Measurements from ENCODE around the gene KRTAP6-2. TPM values are rescaled to one million over a fixed set of nuclear protein-coding genes. Genes with fewer than 3 reads are reported as not detected.

KRTAP6-2 gene
- polyA plus RNA-seq, 1 of the 3 experiments (the other 2 are of a cell fraction), result not detected

- Histone ChIP-seq H3K36me3 (replicated peaks in 1 of 2; ENCODE audit: control insufficient read depth in 1 of 2, insufficient read depth in 2 of 2, low read length in 1 of 2) (no peaks in the 10 kb centered on the region), H2AFZ (ENCODE audit: low read depth) (no peak within 1 kb of the TSS), H3K9me3 (no peaks in the 10 kb centered on the region), H3K4me3 (ENCODE audit: low read depth in 2 of 2, low read length in 1 of 2) (no peak within 1 kb of the TSS), H4K20me1 (ENCODE audit: insufficient read depth) (no peaks in the 10 kb centered on the region), H3K4me1 (ENCODE audit: control insufficient read depth in 1 of 2, insufficient read depth in 2 of 2, low read depth in 1 of 2, low read length in 1 of 2) (no peaks in the 10 kb centered on the region), H3K27me3 (ENCODE audit: insufficient read depth) (no peaks in the 10 kb centered on the region), H3K9ac (no peak within 1 kb of the TSS), H3K79me2 (ENCODE audit: insufficient read depth) (no peaks in the 10 kb centered on the region), H3K4me2 (no peak within 1 kb of the TSS), H3K9me2 (no peaks in the 10 kb centered on the region), H3F3A (replicated peaks; ENCODE audit: insufficient read depth) (no peaks in the 10 kb centered on the region), H3K27ac (ENCODE audit: low read depth in 2 of 2, low read length in 1 of 2) (no peak within 1 kb of the TSS)
- TF ChIP-seq ZBTB33 (IDR thresholded peaks at IDR 0.05; ENCODE audit: borderline replicate concordance, low read depth) (no peak), FOXJ3 (CRISPR knock-in tag; IDR thresholded peaks at IDR 0.05) (no peak), RXRA (IDR thresholded peaks at IDR 0.05; ENCODE audit: borderline replicate concordance, low read depth) (no peak), CTCF (IDR thresholded peaks at IDR 0.05) (no peak), MEF2A (IDR thresholded peaks at IDR 0.05; ENCODE audit: borderline replicate concordance, low read depth) (no peak), RCOR1 (IDR thresholded peaks at IDR 0.05; ENCODE audit: low read length) (no peak), ELF1 (IDR thresholded peaks at IDR 0.05) (no peak), IRF3 (IDR thresholded peaks at IDR 0.05; ENCODE audit: low read depth, low read length) (no peak), MXI1 (IDR thresholded peaks at IDR 0.05; ENCODE audit: low read depth, low read length) (no peak), RAD21 (IDR thresholded peaks at IDR 0.05; ENCODE audit: low read length) (no peak), TCF12 (IDR thresholded peaks at IDR 0.05) (no peak), TAF1 (IDR thresholded peaks at IDR 0.05; ENCODE audit: borderline replicate concordance, low read depth, low read length) (no peak)
- no peak for DNase-seq
- POLR2A ChIA-PET, result no interaction called here
- 20% methylated on average over 2 of the region's 2 CpGs for WGBS (ENCODE audit: low lambda C conversion rate)
- CTCF ChIA-PET, result no interaction called here
Observed at GRCh38 chr21:30616125-30616524, 17.4 kb upstream of the KRTAP6-2 start, which contains the start of gene KRTAP20-1. Gene KRTAP20-1, plus strand, starts transcription at chr21:30616425. Its CDS starts 30 bp downstream, at chr21:30616455.

GRCh38 chr21:30615199-30615598, 16.5 kb upstream of the KRTAP6-2 start:
- H3K27me3 ChIP-seq (ENCODE audit: insufficient read depth), result no peaks in the 10 kb centered on the region
- H3K4me1 ChIP-seq (ENCODE audit: control insufficient read depth in 1 of 2, insufficient read depth in 2 of 2, low read depth in 1 of 2, low read length in 1 of 2), result no peaks in the 10 kb centered on the region
- DNase-seq, result no peak
- POLR2A ChIA-PET, result no interaction called here
- CTCF ChIA-PET, result no interaction called here
- no peaks in the 10 kb centered on the region for H3K79me2 ChIP-seq (ENCODE audit: insufficient read depth)
- H4K20me1 ChIP-seq (ENCODE audit: insufficient read depth), result no peaks in the 10 kb centered on the region
- TF ChIP-seq CHD2 (IDR thresholded peaks at IDR 0.05; ENCODE audit: low read length, partially characterized antibody), result no peak
- no peak overlapping the region for H3K9ac ChIP-seq
- H3K27ac ChIP-seq (ENCODE audit: low read depth in 2 of 2, low read length in 1 of 2), result no peak overlapping the region
- no peaks in the 10 kb centered on the region for H3K9me2 ChIP-seq
- no peak overlapping the region for H3K4me3 ChIP-seq (ENCODE audit: low read depth in 2 of 2, low read length in 1 of 2)
- no peaks in the 10 kb centered on the region for H3K9me3 ChIP-seq
- H3K36me3 ChIP-seq (replicated peaks in 1 of 2; ENCODE audit: control insufficient read depth in 1 of 2, insufficient read depth in 2 of 2, low read length in 1 of 2), result no peaks in the 10 kb centered on the region
- no peak overlapping the region for H2AFZ ChIP-seq (ENCODE audit: low read depth)
- no peaks in the 10 kb centered on the region for H3F3A ChIP-seq (replicated peaks; ENCODE audit: insufficient read depth)
- H3K4me2 ChIP-seq, result no peak overlapping the region
